Superior temporal gyrus (tissue), 1 donor: ENCODE measurements around the gene SLC22A23.

Source experiments
- DNase-seq: peaks from one replicate; pipeline ENCODE4 v3.0.0-alpha.2; 2016; ENCODE audit errors: extremely low spot score

Gene SLC22A23

DNA sequence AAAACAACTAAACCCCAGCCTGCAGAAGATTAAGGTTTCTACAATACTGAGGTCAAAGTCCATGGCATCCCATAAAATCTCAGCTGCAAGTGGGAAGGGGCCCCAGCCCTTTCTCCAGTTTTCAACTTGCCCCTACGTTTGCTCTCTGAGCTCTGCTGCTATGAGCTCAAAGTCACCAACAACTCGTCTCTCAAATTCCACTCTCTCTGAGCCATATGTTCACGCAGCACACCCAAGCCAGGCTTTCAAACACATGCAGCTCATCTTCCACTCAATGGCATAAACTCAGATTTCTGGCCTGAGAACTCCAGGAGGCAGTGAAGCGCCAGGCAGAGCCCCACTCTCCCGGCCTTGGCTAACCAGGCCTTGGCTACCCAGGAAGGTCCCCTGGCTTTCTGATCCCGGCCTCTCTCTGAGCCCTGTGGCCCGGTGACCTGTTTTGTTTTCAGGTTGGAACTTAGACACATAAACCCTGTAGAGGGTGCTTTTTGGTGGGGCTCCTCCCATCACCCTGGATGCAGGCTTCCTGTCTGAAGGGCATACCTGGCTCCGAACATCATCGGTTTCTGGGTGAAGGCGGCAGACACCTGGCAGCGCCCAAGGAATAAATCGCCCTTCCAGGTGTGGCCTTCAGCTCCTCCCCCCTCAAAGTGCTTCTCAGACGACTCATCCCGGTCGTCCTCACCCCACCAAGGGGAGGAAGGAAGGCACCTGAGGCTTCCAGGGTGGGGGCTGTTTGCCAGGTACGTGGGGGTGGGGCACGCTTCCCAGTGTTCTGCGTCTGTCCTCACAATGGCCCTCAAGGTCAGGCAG is 12.4 kb downstream of the SLC22A23 start:
- DNase-seq, result no peak

GRCh38 chr6:3443221-3443515 is 13.7 kb downstream of the SLC22A23 start:
- DNase-seq, result no peak

GRCh38 chr6:3442431-3443220 is 14.2 kb downstream of the SLC22A23 start:
- DNase-seq, result no peak

DNA sequence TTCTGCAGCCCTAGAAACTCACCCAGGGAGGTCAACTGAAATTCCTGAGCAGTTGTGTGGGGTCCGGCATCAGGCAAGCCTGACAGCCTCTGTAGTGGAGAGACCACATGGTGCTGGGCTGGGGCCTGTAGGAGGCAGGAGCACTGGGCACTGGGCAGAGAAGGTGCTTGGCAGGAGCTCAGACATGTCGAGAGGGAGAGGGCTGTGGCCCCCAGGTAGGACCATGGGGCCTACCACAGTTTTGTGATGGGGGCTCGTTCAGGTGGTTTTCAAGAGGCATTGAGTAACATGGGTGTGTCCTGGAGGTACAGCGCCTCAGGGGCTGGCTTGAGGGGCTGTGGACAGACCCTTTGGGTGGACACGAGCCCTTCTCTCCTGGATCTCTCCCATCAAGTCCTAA is 15.9 kb downstream of the SLC22A23 start:
- no peak for DNase-seq

DNA sequence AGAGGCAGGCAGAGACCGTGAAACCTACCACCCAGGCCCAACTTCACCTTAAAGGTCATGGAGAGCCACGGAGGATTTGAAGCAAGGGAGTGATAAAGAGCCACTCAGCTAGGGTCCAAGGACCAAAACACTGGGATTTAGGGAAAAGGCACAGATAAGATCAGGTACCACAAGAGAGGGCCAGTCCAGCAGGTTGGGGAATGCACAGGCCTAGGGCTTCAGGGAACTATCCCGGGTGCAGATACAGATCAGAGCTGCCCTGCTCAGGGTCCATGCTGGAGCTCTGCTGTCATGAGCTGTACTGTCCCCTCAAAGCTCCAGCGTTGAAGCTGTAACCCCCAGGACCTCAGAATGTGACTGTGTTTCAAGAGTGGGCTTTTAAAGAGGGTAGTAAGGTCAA is 16.9 kb downstream of the SLC22A23 start:
- DNase-seq, result no peak

GRCh38 chr6:3438190-3439167 is 18.4 kb downstream of the SLC22A23 start:
- DNase-seq, result no peak

DNA sequence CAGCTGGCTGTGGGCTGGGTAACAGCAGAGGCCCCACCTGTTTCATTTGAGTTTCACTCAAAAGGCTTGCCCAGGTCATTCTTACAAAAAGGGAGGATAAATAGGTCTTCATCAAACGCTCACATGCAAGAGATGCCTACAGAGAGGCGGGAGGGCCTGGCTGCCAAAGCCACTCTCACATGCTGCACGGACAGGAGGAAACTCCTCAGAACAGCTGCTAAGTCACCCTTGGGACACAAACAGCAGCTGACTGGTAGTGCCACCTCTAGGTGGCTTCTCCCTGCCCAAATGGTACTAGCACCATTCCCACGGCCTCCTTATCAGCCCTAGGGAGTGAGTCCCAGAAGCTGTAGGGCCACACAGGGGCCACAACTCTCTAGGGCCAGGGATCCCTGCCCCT is 23.8 kb downstream of the SLC22A23 start:
- DNase-seq, result no peak

- no peak for DNase-seq
These were observed 24.4 kb downstream of the SLC22A23 start for GRCh38 chr6:3432416-3432815.

DNA sequence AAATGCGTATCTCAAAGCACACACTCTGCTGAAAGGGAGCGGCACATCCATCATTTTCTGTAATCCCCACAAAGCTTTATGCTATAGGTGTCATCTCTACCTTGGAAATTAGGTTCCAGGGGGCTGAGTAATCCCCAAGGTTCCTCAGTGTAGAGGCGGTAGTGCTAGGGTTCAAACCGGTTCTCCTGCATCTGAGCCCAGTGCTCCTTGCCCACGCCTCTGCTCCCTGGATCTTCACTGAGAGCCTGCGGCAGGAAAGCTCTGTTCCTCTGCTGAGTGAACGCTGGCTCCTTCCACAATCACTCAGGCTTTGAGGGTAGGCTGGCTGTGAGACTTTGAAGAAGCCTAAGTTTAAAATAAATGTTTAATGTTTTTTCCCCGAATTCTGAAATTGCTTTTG is 24.9 kb downstream of the SLC22A23 start:
- no peak for DNase-seq

- DNase-seq, result no peak
These were observed 27.6 kb downstream of the SLC22A23 start for GRCh38 chr6:3429211-3429610.

DNA sequence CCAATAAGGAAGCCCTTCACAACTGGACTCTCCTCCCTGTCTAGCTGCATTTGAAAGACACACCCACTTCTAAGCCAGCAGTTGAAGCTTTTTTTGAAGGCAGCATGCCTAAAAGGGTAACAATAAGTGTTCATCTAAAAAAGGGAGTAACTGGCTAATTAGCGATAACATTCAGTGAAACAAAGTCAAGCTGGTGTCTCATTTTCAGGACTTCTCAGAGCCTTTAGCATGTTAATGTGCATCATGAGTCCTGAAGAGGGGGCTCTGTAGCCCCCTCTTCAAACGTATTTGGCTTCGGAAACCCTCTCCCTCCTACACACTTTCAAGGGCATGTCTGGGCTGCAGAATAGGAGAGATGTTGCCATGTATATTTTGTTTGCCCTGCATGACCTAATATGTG is 28.1 kb downstream of the SLC22A23 start:
- DNase-seq, result no peak

DNA sequence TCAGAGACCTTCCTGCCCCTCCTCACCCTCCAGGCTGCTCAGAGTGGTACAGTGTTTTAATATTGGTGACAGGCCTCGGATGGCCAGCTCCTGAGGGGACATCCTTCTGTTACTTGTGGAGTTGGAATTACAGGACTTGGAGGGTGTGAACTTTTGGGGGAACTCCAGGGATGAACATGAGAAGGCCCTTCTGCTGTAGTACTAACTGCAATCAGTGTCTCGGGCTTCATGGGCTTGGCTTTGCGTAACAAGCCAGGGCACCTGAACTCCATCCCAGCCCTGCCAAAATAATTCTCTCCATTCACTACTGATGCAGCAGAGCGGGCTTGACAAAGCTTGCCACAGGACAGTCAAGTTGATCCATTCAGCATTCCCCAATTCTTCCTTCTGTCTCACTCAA is 28.6 kb downstream of the SLC22A23 start:
- DNase-seq, result no peak

- DNase-seq, result no peak
These were observed 29.2 kb downstream of the SLC22A23 start for GRCh38 chr6:3427687-3428085.

DNA sequence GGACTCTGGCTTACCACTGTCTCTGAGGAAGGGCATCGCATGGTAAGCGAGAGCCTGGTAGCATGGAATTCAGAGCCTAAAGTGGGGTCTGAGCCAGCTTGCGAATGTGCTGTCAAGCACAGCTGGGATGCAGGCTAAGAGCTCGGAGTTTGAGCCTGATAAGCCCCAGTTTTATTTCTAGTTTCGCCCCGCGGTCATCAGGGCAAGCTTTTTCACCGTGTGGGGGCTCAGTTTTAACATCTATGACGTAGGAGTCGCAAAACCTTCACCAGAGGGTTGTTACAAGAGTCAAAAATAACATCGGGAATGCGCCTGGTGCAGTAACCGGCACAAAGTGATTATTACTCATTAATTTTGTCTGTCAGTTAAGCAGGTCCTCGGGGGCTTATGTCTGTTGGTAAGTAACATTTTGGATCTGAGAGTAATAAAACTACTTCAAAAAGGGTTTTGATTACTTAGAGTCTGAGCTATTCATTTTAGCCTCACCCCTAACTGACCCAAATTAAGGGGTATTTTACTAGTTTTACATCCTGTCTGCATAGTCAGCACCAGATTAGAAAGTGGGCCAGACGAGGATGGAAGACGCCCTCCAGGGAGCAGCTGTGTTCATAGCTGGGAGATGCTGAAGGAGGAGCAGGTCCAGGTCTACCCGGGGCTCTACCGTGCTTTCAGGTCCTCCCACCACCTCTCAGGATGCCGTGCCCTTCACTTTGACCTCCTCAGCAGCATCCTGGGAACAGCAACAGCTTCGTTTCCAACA is 29.7 kb downstream of the SLC22A23 start:
- no peak for DNase-seq

- DNase-seq, result no peak
These were observed 30.5 kb downstream of the SLC22A23 start for GRCh38 chr6:3426091-3426926.

GRCh38 chr6:3425574-3425973 is 31.3 kb downstream of the SLC22A23 start:
- no peak for DNase-seq

DNA sequence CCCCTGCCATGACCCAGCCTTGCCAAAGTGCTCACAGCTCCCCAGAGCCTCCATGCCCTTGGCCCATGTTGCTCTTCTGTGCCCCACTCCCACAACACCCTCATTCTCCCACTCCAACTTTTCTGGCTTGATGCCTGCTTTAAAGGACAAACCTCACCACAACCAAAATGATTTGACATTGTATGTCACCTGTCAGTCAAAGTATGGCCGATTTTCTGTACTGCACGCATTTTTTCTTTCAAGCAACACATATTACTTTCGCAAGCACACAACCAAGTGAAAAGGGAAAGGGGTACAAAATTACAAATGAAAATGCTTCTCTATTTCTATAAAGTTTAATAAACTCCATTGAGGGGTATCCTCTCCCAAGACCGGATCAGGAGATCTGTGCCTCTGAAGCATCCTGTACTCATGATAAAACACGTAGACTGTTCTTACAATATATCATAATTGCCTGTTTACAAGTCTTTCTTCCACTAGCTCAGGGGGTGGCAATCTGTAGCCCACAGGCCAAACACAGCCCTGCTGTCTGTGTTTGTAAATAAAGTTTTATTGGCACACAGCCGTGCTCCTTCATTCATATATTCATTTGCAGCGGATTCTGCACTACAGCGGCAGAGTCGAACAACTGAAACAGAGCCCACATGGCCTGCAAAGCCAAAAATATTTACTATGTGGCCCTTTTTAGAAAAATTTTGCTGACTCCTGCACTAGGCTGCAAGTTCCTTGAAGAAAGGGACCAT is 32.5 kb downstream of the SLC22A23 start:
- DNase-seq, result no peak

DNA sequence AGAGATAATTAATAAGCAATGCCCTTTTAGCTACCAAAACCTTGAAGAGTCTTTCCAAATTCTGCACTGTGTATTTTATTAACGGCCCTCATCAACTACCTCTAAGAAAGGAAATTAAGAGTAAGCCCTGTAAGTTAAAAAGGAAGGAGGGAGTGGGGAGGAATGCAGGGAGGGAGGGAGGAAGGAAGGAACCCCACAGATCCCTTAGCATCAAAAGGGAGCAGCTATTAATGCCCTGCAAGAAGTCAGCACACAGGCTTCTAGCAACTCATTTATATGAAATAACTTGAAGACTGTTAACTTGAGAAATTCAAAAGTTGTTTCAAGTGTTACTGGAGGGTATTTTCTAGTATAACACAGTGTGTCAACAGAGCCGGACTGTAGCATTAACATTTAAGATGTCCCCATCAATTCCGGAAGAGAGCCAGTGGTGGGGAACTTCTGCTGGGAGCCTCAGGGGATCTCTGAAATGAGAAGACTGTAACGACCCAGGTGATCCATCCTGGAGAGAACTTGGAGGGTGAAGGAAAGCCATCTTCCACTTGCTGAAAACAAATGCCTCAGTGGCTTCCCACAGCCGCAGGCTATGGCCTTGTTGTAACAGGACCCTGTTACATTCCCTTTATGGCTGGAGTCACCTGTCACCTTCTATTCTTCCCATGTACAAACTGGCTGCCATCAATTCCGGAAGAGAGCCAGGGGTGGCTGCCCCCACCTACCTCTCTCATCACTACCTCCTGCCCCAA is 33.2 kb downstream of the SLC22A23 start:
- no peak for DNase-seq

DNA sequence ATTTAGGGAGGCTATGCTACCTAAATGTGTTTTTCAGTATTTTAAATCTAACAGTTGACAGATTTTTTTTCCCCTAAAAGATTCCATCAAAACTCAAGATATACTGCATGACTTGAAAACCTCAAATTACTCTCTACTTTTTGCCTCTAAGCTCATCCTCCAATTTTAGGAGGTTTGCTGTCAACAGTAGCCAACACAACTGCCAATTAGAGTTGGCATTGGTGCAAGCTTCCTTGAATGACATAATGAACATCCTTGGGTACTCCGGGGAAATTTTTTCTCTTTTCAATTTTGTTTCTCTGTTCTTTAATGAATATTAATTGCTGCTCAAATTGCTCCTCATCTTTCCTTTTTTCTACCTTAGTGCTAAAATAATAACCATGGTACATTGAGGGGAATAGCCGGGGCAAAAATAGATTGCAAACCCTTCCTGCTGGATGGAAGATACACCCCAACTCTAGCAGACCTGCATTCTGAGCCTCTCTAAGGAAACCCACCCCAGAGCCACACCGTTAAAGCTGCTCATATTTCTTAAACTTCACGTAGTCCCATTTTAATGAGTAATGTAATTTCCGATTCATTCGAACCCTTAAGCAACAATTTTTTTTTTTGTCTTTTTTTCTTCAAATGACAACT is 34.3 kb downstream of the SLC22A23 start:
- DNase-seq, result peak; percentile 71
